Measurements from ENCODE around the gene LAMTOR4.
"Not testable (repeated sequence)": the region's sequence is repeated elsewhere in the genome, so short reads cannot be mapped to it uniquely, and the experiment has no call there.

LAMTOR4 gene

DNA sequence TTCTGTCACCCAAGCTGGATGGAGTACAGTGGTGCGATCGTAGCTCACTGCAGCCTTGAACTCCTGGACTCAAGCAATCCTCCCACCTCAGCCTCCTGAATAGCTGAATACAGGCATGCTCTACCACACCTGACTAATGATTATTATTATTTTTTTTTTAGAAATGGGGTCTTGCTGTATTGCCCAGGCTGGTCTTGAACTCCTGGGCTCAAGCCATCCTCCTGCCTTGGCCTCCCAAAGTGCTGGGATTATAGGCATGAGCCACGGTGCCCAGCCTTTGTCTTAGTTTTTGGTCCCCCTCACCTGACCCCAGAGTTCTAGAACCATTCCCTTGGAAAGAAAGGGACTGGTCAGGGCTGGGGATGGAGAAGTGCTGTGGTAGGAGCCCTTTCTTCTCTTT is 31.4 kb downstream of the LAMTOR4 start:
- H3K9ac ChIP-seq (ENCODE audit: low read length); H3K36me3 ChIP-seq (ENCODE audit: insufficient read depth, low read length); H3K4me3 ChIP-seq (ENCODE audit: low read depth in 1 of 2, low read length in 2 of 2); H3K9me3 ChIP-seq (ENCODE audit: low read length); H3K27ac ChIP-seq (ENCODE audit: low read depth, low read length); H3K27me3 ChIP-seq (ENCODE audit: control insufficient read depth in 1 of 2, insufficient read depth in 2 of 2, low read length in 2 of 2); H3K4me1 ChIP-seq (ENCODE audit: insufficient read depth, low read length): not testable (repeated sequence)

DNA sequence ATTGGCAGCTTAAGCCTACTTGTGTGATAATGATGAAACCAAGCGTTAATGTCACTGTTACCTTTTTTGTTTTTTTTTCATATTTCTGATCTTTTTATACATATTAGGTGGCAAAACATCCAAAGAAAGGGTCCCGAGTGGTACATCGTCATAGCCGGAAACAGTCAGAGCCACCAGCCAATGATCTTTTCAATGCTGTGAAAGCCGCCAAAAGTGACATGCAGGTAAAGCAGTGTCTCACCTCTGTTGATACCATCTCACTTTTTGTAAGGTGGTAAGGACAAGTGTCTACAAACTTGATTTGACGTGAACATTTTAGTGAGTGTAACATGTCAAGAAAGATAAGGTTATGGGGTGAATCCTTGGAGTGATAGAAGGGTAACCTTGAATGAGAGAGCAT is 33.9 kb downstream of the LAMTOR4 start:
- H3K4me3 ChIP-seq (ENCODE audit: low read depth in 1 of 2, low read length in 2 of 2); H3K9me3 ChIP-seq (ENCODE audit: low read length); H3K4me1 ChIP-seq (ENCODE audit: insufficient read depth, low read length); H3K27me3 ChIP-seq (ENCODE audit: control insufficient read depth in 1 of 2, insufficient read depth in 2 of 2, low read length in 2 of 2); H3K9ac ChIP-seq (ENCODE audit: low read length); H3K36me3 ChIP-seq (ENCODE audit: insufficient read depth, low read length); H3K27ac ChIP-seq (ENCODE audit: low read depth, low read length): not testable (repeated sequence)

DNA sequence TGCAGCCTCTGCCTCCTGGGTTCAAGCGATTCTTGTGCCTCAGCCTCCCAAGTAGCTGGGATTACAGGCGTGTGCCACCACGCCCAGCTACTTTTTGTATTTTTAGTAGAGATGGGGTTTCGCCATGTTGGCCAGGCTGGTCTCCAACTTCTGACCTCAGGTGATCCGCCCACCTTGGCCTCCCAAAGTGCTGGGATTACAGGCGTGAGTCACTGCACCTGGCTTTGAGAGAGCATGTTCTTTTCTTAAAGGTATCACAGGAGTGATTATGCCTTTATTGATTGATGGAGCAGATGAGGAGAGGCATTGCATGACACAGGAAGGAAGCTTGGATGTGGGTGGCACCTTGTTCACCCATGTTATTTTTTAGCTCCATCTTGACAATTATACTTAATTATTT is 34.4 kb downstream of the LAMTOR4 start:
- H3K4me3 ChIP-seq (ENCODE audit: low read depth in 1 of 2, low read length in 2 of 2); H3K27ac ChIP-seq (ENCODE audit: low read depth, low read length); H3K27me3 ChIP-seq (ENCODE audit: control insufficient read depth in 1 of 2, insufficient read depth in 2 of 2, low read length in 2 of 2); H3K9me3 ChIP-seq (ENCODE audit: low read length); H3K9ac ChIP-seq (ENCODE audit: low read length); H3K4me1 ChIP-seq (ENCODE audit: insufficient read depth, low read length); H3K36me3 ChIP-seq (ENCODE audit: insufficient read depth, low read length): not testable (repeated sequence)

DNA sequence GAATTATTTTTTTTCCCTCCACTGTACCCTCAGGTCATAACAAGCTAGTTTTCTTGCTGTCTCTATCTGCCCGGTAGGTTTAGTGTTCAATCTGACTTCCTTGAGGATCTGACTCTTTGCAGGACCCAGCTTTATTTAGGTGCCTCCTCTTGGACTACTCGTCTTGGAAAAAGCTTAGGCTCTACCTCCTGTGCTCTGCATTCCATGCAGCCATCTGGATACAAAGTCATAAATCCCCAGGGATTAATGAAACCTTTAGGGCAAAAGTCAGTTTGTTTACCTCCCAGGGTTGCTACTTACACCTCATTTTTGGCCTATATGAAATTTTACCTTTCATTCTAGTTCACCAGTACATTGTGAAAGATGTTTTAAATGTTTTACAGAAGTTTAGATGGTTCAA is 37.0 kb downstream of the LAMTOR4 start:
- Histone ChIP-seq H3K4me3 (ENCODE audit: low read depth in 1 of 2, low read length in 2 of 2) (no peak overlapping the region), H3K27me3 (ENCODE audit: control insufficient read depth in 1 of 2, insufficient read depth in 2 of 2, low read length in 2 of 2) (no peaks in the 10 kb centered on the region), H3K9me3 (ENCODE audit: low read length) (no peaks in the 10 kb centered on the region), H3K36me3 (ENCODE audit: insufficient read depth, low read length) (no peaks in the 10 kb centered on the region), H3K27ac (ENCODE audit: low read depth, low read length) (no peak overlapping the region), H3K4me1 (ENCODE audit: insufficient read depth, low read length) (no peaks in the 10 kb centered on the region), H3K9ac (ENCODE audit: low read length) (no peak overlapping the region)

DNA sequence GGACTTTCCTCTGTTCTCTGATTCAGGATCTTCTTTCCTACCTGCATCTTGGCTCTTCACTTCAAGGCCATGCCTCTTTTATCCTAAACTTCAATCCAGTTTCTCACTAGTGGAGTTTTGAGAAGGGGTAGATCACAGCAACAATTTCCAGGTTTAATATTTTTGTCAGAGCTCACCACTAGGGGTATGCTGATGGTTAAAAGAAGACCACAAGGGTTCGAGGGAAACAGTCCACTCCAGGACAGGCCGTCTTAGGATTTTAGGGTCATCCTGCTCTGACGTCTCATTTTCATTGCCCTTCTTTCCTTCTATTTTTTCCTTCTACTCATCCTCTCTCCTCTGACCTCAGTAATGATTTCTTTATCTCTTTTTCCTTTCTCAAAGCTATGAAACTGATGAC is 40.3 kb downstream of the LAMTOR4 start:
- Histone ChIP-seq H3K4me1 (ENCODE audit: insufficient read depth, low read length) (no peaks in the 10 kb centered on the region), H3K4me3 (ENCODE audit: low read depth in 1 of 2, low read length in 2 of 2) (no peak overlapping the region), H3K9me3 (ENCODE audit: low read length) (no peaks in the 10 kb centered on the region), H3K27ac (ENCODE audit: low read depth, low read length) (no peak overlapping the region), H3K9ac (ENCODE audit: low read length) (no peak overlapping the region), H3K27me3 (ENCODE audit: control insufficient read depth in 1 of 2, insufficient read depth in 2 of 2, low read length in 2 of 2) (no peaks in the 10 kb centered on the region), H3K36me3 (ENCODE audit: insufficient read depth, low read length) (no peaks in the 10 kb centered on the region)

DNA sequence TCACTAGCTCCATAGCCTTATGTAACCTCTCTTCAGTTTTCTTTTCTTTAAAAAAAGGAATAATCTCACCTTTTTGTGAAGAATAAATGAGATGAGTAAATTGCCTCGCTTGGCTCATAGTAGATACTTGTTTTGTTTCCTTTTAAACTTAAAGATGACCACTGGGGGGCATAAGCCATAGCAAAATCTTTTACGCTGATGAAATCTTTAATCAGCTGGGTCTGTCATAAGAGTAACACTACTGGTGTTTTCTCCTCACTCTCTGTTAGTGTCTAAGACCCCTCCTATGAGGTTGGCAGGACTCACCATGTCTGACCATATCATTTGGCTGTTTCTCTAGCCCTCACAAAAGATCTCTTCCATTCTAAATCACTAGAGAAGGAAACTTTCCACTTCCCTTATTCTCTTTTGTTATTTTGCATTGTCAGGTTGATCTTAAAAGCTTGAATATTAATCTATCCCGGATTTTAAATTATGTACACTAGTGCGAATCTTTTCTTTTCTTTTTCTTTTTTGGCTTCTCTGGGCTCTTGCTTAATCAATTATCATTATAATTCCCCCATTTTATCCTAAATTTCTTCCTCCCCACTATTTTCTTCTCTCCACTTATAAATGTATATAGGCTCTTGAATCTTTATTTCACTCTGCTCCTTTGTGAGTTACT is 41.5 kb downstream of the LAMTOR4 start:
- Histone ChIP-seq H3K27ac (ENCODE audit: low read depth, low read length) (no peak overlapping the region), H3K27me3 (ENCODE audit: control insufficient read depth in 1 of 2, insufficient read depth in 2 of 2, low read length in 2 of 2) (no peaks in the 10 kb centered on the region), H3K9ac (ENCODE audit: low read length) (no peak overlapping the region), H3K9me3 (ENCODE audit: low read length) (no peaks in the 10 kb centered on the region), H3K36me3 (ENCODE audit: insufficient read depth, low read length) (no peaks in the 10 kb centered on the region), H3K4me1 (ENCODE audit: insufficient read depth, low read length) (no peaks in the 10 kb centered on the region), H3K4me3 (ENCODE audit: low read depth in 1 of 2, low read length in 2 of 2) (no peak overlapping the region)

DNA sequence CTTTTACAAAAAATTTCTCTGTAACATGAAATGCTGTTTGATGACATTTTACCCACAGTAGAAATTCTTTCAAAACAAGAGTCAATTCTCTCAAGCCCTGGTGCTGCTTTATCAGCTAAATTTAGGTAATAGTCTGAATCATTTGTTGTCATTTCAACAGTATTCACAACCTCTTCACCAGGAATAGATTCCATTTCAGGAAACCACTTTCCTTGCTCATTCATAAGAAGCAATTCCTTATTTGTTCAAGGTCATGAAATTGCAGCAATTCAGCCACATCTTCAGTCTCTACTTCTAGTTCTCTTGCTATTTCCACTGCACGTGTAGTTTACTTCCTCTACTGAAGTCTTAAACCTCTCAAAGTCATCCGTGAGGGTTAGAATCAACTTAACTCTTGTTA is 43.1 kb downstream of the LAMTOR4 start:
- no peaks in the 10 kb centered on the region for H3K36me3 ChIP-seq (ENCODE audit: insufficient read depth, low read length)
- no peak overlapping the region for H3K27ac ChIP-seq (ENCODE audit: low read depth, low read length)
- no peak overlapping the region for H3K4me3 ChIP-seq (ENCODE audit: low read depth in 1 of 2, low read length in 2 of 2)
- H3K9ac ChIP-seq (ENCODE audit: low read length) = no peak overlapping the region
- no peaks in the 10 kb centered on the region for H3K4me1 ChIP-seq (ENCODE audit: insufficient read depth, low read length)
- no peaks in the 10 kb centered on the region for H3K9me3 ChIP-seq (ENCODE audit: low read length)
- no peaks in the 10 kb centered on the region for H3K27me3 ChIP-seq (ENCODE audit: control insufficient read depth in 1 of 2, insufficient read depth in 2 of 2, low read length in 2 of 2)

DNA sequence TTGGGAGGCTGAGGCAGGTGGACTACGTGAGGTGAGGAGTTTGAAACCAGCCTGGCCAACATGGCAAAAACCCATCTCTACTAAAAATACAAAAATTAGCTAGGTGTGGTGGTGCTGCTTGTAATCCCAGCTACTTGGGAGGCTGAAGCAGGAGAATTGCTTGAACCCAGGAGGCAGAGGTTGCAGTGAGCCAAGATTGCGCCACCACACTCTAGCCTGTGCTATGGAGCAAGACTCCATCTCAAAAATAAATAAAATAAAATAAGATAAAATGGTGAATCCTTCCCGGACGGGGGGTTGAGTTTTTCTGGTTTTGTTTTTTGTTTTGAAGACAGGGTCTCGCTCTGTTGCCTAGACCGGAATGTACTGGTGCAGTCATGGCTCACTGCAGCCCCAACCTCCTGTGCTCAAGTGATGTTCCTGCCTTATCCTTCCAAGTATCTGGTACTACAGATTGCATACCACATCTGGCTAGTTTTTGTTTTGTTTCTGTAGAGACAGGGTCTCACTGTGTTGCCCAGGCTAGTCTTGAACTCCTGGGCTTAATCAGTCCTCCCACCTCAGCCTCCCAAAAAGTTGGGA is 43.7 kb downstream of the LAMTOR4 start:
- H3K27ac ChIP-seq (ENCODE audit: low read depth, low read length); H3K9me3 ChIP-seq (ENCODE audit: low read length); H3K36me3 ChIP-seq (ENCODE audit: insufficient read depth, low read length): not testable (repeated sequence)

DNA sequence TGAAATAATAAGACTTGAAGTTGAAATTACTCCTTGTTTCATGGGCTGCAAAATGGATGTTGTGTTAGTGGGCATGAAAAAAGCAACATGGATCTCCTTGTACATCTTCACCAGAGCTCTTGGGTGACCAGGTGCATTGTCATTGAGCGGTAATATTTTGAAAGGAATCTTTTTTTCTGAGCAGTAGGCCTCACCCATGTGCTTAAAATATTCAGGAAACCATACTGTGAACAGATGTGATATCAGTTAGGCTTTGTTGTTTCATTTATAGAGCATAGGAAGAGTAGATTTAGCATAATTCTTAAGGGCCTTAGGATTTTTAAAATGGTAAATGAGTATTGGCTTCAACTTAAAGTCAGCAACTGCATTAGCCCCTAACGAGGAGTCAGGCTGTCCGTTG is 44.3 kb downstream of the LAMTOR4 start:
- Histone ChIP-seq H3K9ac (ENCODE audit: low read length) (no peak overlapping the region), H3K4me1 (ENCODE audit: insufficient read depth, low read length) (no peaks in the 10 kb centered on the region), H3K4me3 (ENCODE audit: low read depth in 1 of 2, low read length in 2 of 2) (no peak overlapping the region), H3K27me3 (ENCODE audit: control insufficient read depth in 1 of 2, insufficient read depth in 2 of 2, low read length in 2 of 2) (no peaks in the 10 kb centered on the region), H3K9me3 (ENCODE audit: low read length) (no peaks in the 10 kb centered on the region), H3K36me3 (ENCODE audit: insufficient read depth, low read length) (no peaks in the 10 kb centered on the region), H3K27ac (ENCODE audit: low read depth, low read length) (no peak overlapping the region)

More for the DNA sequence above, 43.7 kb downstream of the LAMTOR4 start:
- not testable (repeated sequence) for H3K4me1 ChIP-seq (ENCODE audit: insufficient read depth, low read length); H3K4me3 ChIP-seq (ENCODE audit: low read depth in 1 of 2, low read length in 2 of 2); H3K9ac ChIP-seq (ENCODE audit: low read length); H3K27me3 ChIP-seq (ENCODE audit: control insufficient read depth in 1 of 2, insufficient read depth in 2 of 2, low read length in 2 of 2)

DNA sequence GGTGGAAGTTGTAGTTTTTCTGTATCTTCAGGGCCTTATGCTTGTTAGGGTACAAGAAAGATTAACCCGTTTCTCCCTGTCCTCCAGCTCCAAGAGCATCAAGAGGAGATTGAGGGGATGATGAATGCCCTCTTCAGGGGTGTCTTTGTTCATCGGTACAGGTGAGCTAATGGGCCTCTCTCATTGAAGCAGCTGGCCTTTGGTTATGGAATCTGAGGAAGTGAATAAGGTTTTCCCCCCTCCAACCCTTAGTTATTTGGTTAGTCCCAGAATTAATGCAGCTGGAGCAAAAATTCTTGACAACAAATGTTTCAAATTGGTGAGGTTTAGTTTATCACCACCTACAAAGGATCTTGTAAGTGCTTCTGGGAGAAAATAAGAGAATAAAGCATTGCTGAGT is 46.5 kb downstream of the LAMTOR4 start:
- no peak overlapping the region for H3K4me3 ChIP-seq (ENCODE audit: low read depth in 1 of 2, low read length in 2 of 2)
- no peak overlapping the region for H3K9ac ChIP-seq (ENCODE audit: low read length)
- no peaks in the 10 kb centered on the region for H3K9me3 ChIP-seq (ENCODE audit: low read length)
- no peaks in the 10 kb centered on the region for H3K27me3 ChIP-seq (ENCODE audit: control insufficient read depth in 1 of 2, insufficient read depth in 2 of 2, low read length in 2 of 2)
- H3K36me3 ChIP-seq (ENCODE audit: insufficient read depth, low read length) = no peaks in the 10 kb centered on the region
- H3K27ac ChIP-seq (ENCODE audit: low read depth, low read length) = no peak overlapping the region
- H3K4me1 ChIP-seq (ENCODE audit: insufficient read depth, low read length) = no peaks in the 10 kb centered on the region

DNA sequence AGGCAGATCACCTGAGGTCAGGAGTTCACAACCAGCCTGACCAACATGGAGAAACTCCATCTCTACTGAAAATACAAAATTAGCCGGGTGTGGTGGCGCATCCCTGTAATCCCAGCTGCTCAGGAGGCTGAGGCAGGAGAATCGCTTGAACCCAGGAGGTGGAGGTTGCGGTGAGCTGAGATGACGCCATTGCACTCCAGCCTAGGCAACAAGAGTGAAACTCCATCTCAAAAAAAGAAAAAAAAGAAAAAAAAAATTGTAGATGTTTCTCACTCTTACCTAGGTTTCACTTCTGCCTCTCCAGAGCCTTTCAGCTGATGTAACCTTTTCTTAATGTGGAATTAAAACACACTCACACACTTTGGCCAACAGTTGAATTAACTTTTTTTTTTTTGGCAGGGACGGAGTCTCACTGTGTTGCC is 47.2 kb downstream of the LAMTOR4 start:
- not testable (repeated sequence) for H3K27ac ChIP-seq (ENCODE audit: low read depth, low read length); H3K27me3 ChIP-seq (ENCODE audit: control insufficient read depth in 1 of 2, insufficient read depth in 2 of 2, low read length in 2 of 2); H3K4me1 ChIP-seq (ENCODE audit: insufficient read depth, low read length); H3K9ac ChIP-seq (ENCODE audit: low read length); H3K36me3 ChIP-seq (ENCODE audit: insufficient read depth, low read length); H3K9me3 ChIP-seq (ENCODE audit: low read length); H3K4me3 ChIP-seq (ENCODE audit: low read depth in 1 of 2, low read length in 2 of 2)

DNA sequence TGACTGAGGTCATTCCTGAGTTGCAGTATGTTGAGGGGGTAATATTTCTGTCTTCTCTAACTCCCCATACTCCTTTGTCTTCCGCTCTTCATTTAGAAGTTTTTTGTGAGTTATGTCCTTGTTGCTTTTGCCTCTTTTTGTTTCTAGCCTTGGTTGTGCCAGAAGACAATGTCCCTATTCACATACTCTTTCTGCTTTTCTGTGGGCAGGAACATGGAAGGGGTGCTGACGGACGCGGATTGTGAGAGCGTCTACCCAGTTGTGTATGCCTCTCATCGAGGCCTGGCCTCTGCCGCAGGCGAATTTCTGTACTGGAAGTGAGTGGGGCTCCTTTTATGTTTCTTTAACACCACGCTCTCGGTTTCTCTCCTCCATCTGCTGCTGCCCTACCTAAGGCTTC is 49.5 kb downstream of the LAMTOR4 start:
- H3K9ac ChIP-seq (ENCODE audit: low read length) = no peak overlapping the region
- H3K4me3 ChIP-seq (ENCODE audit: low read depth in 1 of 2, low read length in 2 of 2) = no peak overlapping the region
- no peaks in the 10 kb centered on the region for H3K27me3 ChIP-seq (ENCODE audit: control insufficient read depth in 1 of 2, insufficient read depth in 2 of 2, low read length in 2 of 2)
- H3K4me1 ChIP-seq (ENCODE audit: insufficient read depth, low read length) = no peaks in the 10 kb centered on the region
- H3K27ac ChIP-seq (ENCODE audit: low read depth, low read length) = no peak overlapping the region
- H3K9me3 ChIP-seq (ENCODE audit: low read length) = no peaks in the 10 kb centered on the region
- H3K36me3 ChIP-seq (ENCODE audit: insufficient read depth, low read length) = no peaks in the 10 kb centered on the region
